Right lobe of liver (tissue), 6 donors: Measurements from ENCODE around the gene CA6. TPM values are rescaled to one million over a fixed set of nuclear protein-coding genes. Genes with fewer than 3 reads are reported as not detected.
"Not testable (repeated sequence)": the region's sequence is repeated elsewhere in the genome, so short reads cannot be mapped to it uniquely, and the experiment has no call there.

Source experiments
- ATAC-seq, 4 donors: fragments of 200-7000 bp; cut with Tn5 transposase; one replicate each; pipeline ENCODE4 v1.9.1; 2020; ENCODE audit warnings: mild to moderate bottlenecking in 4 of 4, moderate library complexity in 4 of 4
- DNase-seq, 3 donors: peaks; one replicate each; pipeline ENCODE4 v3.0.0-alpha.2; 2020
- H3K27ac ChIP-seq, 3 donors: fragments of 200-600 bp; one replicate each; pipeline ENCODE4 v1.8.0; 2022
- H3K27me3 ChIP-seq, 2 donors: fragments of 200-600 bp; one replicate each; pipeline ENCODE4 v1.8.0; 2022
- H3K36me3 ChIP-seq, 4 donors: fragments of 200-600 bp; sonication (generic) in 1 of 4; one replicate each; pipeline versions ENCODE4 v1.5.1 to v1.8.0; 2017 to 2022; ENCODE audit warnings: control low read depth in 1 of 4
- H3K4me1 ChIP-seq, 4 donors: fragments of 200-600 bp; sonication (generic) in 1 of 4; one replicate each; pipeline versions ENCODE4 v1.5.1 to v1.8.0; 2017 to 2022; ENCODE audit warnings: control low read depth in 1 of 4
- H3K4me3 ChIP-seq, 3 donors: fragments of 200-600 bp; one replicate each; pipeline ENCODE4 v1.8.0; 2022
- H3K9me3 ChIP-seq, 4 donors: fragments of 200-600 bp; sonication (generic) in 1 of 4; one replicate each; pipeline versions ENCODE4 v1.5.1 to v1.8.0; 2017 to 2022; ENCODE audit warnings: control low read depth in 1 of 4
- CTCF ChIP-seq, 4 donors: fragments of 200-600 bp in 3 of 4; fragments of 450-650 bp in 1 of 4; IDR thresholded peaks; one replicate each; pipeline versions ENCODE4 v1.5.1 to v1.8.0; 2016 to 2022; ENCODE audit warnings: antibody characterized with exemption in 4 of 4, mild to moderate bottlenecking in 2 of 4
- POLR2A ChIP-seq: fragments of 450-650 bp; IDR thresholded peaks from one replicate; pipeline ENCODE4 v1.6.1; 2017; ENCODE audit warnings: antibody characterized with exemption, mild to moderate bottlenecking
- WGBS: methylation state at CpG from one replicate; pipeline ENCODE4 v1.1.6; 2018; ENCODE audit warnings: low coverage, low lambda C conversion rate; ENCODE audit not compliant: insufficient coverage; ENCODE audit errors: missing lambda C conversion rate; 5-methylcytosine and 5-hydroxymethylcytosine counted together
- intact Hi-C, 2 donors: fragments of 100-400 bp; cut with DNase I; formaldehyde crosslinking; loops; one replicate each; pipeline versions ENCODE4 v1.11.2 to v1.14.1; 2022
- total RNA-seq, 6 experiments: library from RNA; depleted of rRNA in 2 of 6; stranded (reverse); fragments of >200 nt in 2 of 6; fragmentation: NEBNext Ultra II Directional in 3 of 6; extraction: Animal tissue kit (Norgen Biotek cat#: 25700) in 3 of 6; gene quantifications; one replicate each; pipeline versions ENCODE4 v1.1.0 to v1.2.4, GENCODE V29; 2016 to 2023
- donor health status: DM: no; HTN: yes; CAD: no.
- donor health status: DM: no; HTN: no; CAD: no.
- donor health status: DM: no; HTN: no; CAD: no.
- donor health status: DM: no; HTN: yes; CAD: no.
- donor health status: DM: no; HTN: yes; CAD: no.

Gene CA6
- total RNA-seq, 6 experiments from 2014 or later: not detected

GRCh38 chr1:8926707-8927694 is 18.7 kb upstream of the CA6 start:
- intact Hi-C loops: loop anchor here (10.0 kb wide), 2 partner anchors 48 to 258 kb away; no protein-coding TSS in a partner anchor
- H3K9me3 ChIP-seq: no peaks in the 10 kb centered on the region
- 84% methylated on average over 12 of the region's 12 CpGs for WGBS
- H3K4me1 ChIP-seq: no peaks in the 10 kb centered on the region
- H3K27ac ChIP-seq: no peak overlapping the region
- H3K36me3 ChIP-seq: no peaks in the 10 kb centered on the region
- ATAC-seq (no peak), DNase-seq (no peak)
- no peak for TF ChIP-seq POLR2A
- no peak for TF ChIP-seq CTCF (IDR thresholded peaks at IDR 0.05)
- no peaks in the 10 kb centered on the region for H3K27me3 ChIP-seq
- no peak overlapping the region for H3K4me3 ChIP-seq

DNA sequence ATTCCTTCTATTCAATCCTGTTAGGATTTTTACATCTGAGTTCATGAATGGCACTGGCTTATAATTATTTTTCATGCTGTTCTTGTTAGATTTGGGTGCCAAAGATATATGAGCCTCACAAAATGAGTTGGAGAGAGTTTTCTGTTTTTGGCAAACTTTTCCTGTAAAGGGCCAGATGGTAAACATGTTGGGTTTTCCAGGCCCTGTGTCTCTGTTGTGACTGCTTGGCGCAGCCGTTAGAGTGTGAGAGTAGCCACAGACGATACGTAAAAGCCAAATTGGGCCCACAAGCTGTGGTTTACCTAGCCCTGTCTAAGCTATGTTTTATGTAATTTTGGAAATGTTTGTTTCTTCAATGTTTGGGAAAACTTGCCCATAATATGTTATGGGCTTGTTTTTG is 15.6 kb upstream of the CA6 start:
- no peak overlapping the region for H3K4me3 ChIP-seq
- DNase-seq (no peak), ATAC-seq (no peak)
- H3K36me3 ChIP-seq: no peaks in the 10 kb centered on the region
- intact Hi-C loops: no loop called here
- TF ChIP-seq POLR2A (no peak), CTCF (IDR thresholded peaks at IDR 0.05) (no peak)
- H3K27me3 ChIP-seq: no peaks in the 10 kb centered on the region
- H3K27ac ChIP-seq: no peak overlapping the region
- H3K9me3 ChIP-seq: no peaks in the 10 kb centered on the region
- WGBS: 68% methylated on average over 4 of the region's 4 CpGs
- no peaks in the 10 kb centered on the region for H3K4me1 ChIP-seq

DNA sequence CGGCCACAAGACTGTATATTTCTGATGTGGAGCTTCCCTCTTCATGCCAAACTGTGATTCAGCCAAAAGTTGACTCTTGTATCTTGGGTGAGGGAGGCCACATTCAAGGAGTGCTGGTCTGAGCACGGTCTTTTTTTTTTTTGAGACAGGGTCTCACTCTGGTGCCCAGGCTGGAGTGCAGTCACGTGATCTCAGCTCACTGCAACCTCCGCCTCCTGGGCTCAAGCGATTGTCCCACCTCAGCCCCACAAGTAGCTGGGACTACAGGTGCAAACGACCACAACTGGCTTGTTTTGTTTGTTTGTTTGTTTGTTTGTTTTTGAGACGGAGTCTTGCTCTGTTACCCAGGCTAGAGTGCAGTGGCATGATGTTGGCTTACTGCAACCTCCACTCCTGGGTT is 8.6 kb upstream of the CA6 start:
- H3K4me1 ChIP-seq, H3K9me3 ChIP-seq, DNase-seq, ATAC-seq, H3K36me3 ChIP-seq, H3K4me3 ChIP-seq, H3K27ac ChIP-seq, intact Hi-C loops, H3K27me3 ChIP-seq: not testable (repeated sequence)
- WGBS: 51% methylated on average over 4 of the region's 7 CpGs

GRCh38 chr1:8937701-8938100 is 8.0 kb upstream of the CA6 start:
- Histone ChIP-seq H3K4me3 (no peak overlapping the region), H3K9me3 (no peaks in the 10 kb centered on the region), H3K27ac (no peak overlapping the region), H3K36me3 (no peaks in the 10 kb centered on the region), H3K4me1 (no peaks in the 10 kb centered on the region), H3K27me3 (no peaks in the 10 kb centered on the region)
- intact Hi-C loops: no loop called here
- WGBS: 93% methylated on average over 4 of the region's 4 CpGs
- no peak for TF ChIP-seq POLR2A
- no peak for TF ChIP-seq CTCF (IDR thresholded peaks at IDR 0.05)
- no peak for DNase-seq
- no peak for ATAC-seq

DNA sequence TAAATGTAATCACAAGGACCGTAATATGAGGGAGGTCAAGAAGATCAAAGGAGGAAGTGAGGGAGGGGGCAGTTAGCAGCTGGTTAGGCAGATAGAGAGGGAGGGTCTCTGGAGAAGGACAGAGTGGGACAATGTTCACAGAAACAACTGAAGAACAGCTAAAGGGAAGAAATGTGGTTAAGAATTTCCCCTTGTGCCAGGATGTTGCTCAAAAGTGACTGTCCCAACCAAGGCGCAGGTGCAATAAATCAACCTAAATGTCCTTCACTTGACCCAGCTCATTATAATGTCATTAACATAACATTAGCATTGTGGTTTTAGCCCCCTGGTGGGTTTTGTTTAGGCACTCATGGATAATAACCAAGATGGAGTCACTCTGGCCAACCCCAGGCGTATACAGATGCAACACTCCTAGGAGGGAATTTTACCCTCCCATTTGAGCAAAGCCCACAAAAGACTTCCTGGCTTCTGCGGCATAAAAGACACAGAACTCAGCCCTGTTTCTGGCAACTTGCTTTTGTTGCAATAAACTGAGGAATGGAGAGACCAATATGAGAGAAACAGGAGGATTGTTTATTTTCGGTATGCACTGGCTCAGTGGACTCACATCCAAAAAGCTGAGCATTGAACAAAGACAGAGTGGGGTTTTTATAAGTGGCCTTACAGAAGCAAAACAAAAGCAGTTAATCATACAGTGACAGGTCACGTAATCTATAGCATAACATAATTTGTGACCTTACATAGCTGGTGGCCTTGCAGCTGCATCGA is 7.3 kb upstream of the CA6 start:
- no peak for ATAC-seq

More for the DNA sequence above, 7.3 kb upstream of the CA6 start:
- H3K9me3 ChIP-seq: no peaks in the 10 kb centered on the region
- H3K4me1 ChIP-seq: no peaks in the 10 kb centered on the region
- H3K36me3 ChIP-seq: no peaks in the 10 kb centered on the region
- 66% methylated on average over 7 of the region's 7 CpGs for WGBS
- TF ChIP-seq CTCF (IDR thresholded peaks at IDR 0.05): no peak
- no peak for TF ChIP-seq POLR2A
- no peaks in the 10 kb centered on the region for H3K27me3 ChIP-seq
- intact Hi-C loops: no loop called here
- DNase-seq: no peak
- H3K4me3 ChIP-seq: no peak overlapping the region
- no peak overlapping the region for H3K27ac ChIP-seq
